Lower leg skin (tissue), 3 donors: Measurements from ENCODE around the gene HOXA5.

Experiments used
- CTCF ChIP-seq, 3 donors: fragments of 450-650 bp; IDR thresholded peaks; one replicate each; pipeline ENCODE4 v1.5.1; 2016; ENCODE audit warnings: antibody characterized with exemption in 3 of 3, mild to moderate bottlenecking in 3 of 3, moderate library complexity in 2 of 3
- POLR2A ChIP-seq, 2 donors: fragments of 450-650 bp; IDR thresholded peaks; one replicate each; pipeline ENCODE4 v1.6.1; 2016 to 2017; ENCODE audit warnings: antibody characterized with exemption in 2 of 2, mild to moderate bottlenecking in 1 of 2, moderate library complexity in 1 of 2

- TF ChIP-seq CTCF (IDR thresholded peaks at IDR 0.05) (no peak), POLR2A (IDR thresholded peaks at IDR 0.05) (no peak)
Observed at GRCh38 chr7:27189997-27190748, 46.7 kb upstream of the HOXA5 start.
